Prostate gland (tissue), 2 donors: ENCODE measurements around the gene UBAC1.

Experiments used
- POLR2A ChIP-seq: fragments of 450-650 bp; IDR thresholded peaks from one replicate; pipeline ENCODE4 v1.6.1; 2016; ENCODE audit warnings: antibody characterized with exemption, mild to moderate bottlenecking
- POLR2AphosphoS5 ChIP-seq: sonication (generic); formaldehyde crosslinking; IDR thresholded peaks from one replicate; pipeline ENCODE4 v1.6.1; 2017; ENCODE audit warnings: antibody characterized with exemption
- TF ChIP-seq, protein P1 (sequence below), 4 experiments: fragments of 200-600 bp in 2 of 4; fragments of 450-650 bp in 2 of 4; sonication (generic) in 2 of 4; IDR thresholded peaks; 1 replicate in 3 of 4; 2 replicates in 1 of 4; pipeline ENCODE4 v1.5.1; 2016 to 2019; ENCODE audit warnings: antibody characterized with exemption in 4 of 4, mild to moderate bottlenecking in 2 of 4, moderate library complexity in 2 of 4

DNA sequence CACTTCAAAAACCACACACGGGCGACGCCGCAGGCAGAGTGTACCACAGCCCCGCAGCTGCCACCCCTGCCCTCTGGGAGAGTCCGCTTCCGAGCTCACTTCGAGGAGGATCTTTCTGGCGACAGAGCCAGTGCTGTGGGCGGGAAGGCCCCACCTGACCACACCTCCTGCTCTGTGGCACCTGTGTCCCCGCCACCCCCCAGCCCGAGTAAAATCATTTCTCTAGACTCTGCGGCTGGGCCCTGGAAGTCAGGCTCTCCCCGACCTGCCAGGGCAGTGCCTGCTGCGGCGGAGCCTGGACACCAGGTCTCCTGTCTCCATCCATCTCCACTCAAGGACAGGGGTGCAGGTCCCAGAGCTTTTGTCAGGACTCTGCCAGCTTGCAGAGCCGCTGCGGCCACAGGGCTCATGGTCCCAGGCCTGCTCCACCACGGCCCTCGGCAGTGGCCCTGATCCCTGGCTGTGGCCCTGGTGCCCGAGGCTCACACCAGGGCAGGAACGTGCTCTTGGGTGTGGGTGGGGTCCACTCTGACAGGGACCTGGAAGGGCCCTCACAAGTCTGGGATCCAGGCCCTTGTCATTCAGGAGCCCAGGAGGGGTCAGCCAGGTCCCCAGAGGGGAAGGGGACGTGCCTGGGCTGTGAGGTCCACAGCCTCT lies 33.0 kb downstream of the UBAC1 start:
- TF ChIP-seq, protein P1, sequence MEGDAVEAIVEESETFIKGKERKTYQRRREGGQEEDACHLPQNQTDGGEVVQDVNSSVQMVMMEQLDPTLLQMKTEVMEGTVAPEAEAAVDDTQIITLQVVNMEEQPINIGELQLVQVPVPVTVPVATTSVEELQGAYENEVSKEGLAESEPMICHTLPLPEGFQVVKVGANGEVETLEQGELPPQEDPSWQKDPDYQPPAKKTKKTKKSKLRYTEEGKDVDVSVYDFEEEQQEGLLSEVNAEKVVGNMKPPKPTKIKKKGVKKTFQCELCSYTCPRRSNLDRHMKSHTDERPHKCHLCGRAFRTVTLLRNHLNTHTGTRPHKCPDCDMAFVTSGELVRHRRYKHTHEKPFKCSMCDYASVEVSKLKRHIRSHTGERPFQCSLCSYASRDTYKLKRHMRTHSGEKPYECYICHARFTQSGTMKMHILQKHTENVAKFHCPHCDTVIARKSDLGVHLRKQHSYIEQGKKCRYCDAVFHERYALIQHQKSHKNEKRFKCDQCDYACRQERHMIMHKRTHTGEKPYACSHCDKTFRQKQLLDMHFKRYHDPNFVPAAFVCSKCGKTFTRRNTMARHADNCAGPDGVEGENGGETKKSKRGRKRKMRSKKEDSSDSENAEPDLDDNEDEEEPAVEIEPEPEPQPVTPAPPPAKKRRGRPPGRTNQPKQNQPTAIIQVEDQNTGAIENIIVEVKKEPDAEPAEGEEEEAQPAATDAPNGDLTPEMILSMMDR (IDR thresholded peaks at IDR 0.05): no peak
- no peak for TF ChIP-seq POLR2A
- no peak for TF ChIP-seq POLR2AphosphoS5
